PC-3 (cell line): ENCODE measurements around the gene LRRC70. TPM values are rescaled to one million over a fixed set of nuclear protein-coding genes. Genes with fewer than 3 reads are reported as not detected.

Experiments used
- ATAC-seq: fragments of 200-7000 bp; cut with Tn5 transposase; 2 replicates; pipeline ENCODE4 v1.9.1; 2020; ENCODE audit warnings: mild to moderate bottlenecking, moderate library complexity
- BruUV-seq: library from RNA; stranded (reverse); fragments of 400-500 nt; replicated peaks from 2 replicates; lab custom pipeline; 2021; lab: Mats Ljungman, UMichigan
- CTCF ChIA-PET: fragments of 300-600 bp; sonication (Branson Sonifier 250); formaldehyde crosslinking; loops from one replicate; lab custom pipeline; 2022; ENCODE audit warnings: antibody characterized with exemption; lab: Charles Lee
- POLR2A ChIA-PET: fragments of 300-600 bp; sonication (Branson Sonifier 250); formaldehyde crosslinking; loops from one replicate; lab custom pipeline; 2022; ENCODE audit warnings: antibody characterized with exemption; ENCODE audit not compliant: unreplicated experiment; lab: Charles Lee
- DNase-seq: peaks from one replicate; pipeline ENCODE4 v3.0.0-alpha.2; 2015
- H2AFZ ChIP-seq: fragments of 300-600 bp; sonication (generic); 2 replicates; pipeline ENCODE4 v1.6.0; 2016; ENCODE audit warnings: antibody characterized with exemption, low read length
- H3F3A ChIP-seq: fragments of 300-600 bp; sonication (generic); one replicate; pipeline ENCODE4 v1.6.0; 2017; ENCODE audit warnings: antibody characterized with exemption, low read length, control low read depth, mild to moderate bottlenecking; ENCODE audit not compliant: unreplicated experiment
- H3K27ac ChIP-seq: fragments of 300-600 bp; sonication (generic); 2 replicates; pipeline ENCODE4 v1.5.1; 2016; ENCODE audit warnings: mild to moderate bottlenecking, low read length
- H3K27me3 ChIP-seq: fragments of 300-600 bp; sonication (generic); 2 replicates; pipeline ENCODE4 v1.6.1; 2016; ENCODE audit warnings: low read length, mixed read lengths
- H3K36me3 ChIP-seq: fragments of 300-600 bp; sonication (generic); 2 replicates; pipeline ENCODE4 v1.6.1; 2016; ENCODE audit warnings: low read depth, mixed run types, low read length, mixed read lengths
- H3K4me1 ChIP-seq: fragments of 300-600 bp; sonication (generic); 2 replicates; pipeline ENCODE4 v1.5.1; 2016; ENCODE audit warnings: low read length; ENCODE audit not compliant: insufficient read depth
- H3K4me2 ChIP-seq: fragments of 300-600 bp; sonication (generic); 2 replicates; pipeline ENCODE4 v1.6.0; 2016; ENCODE audit warnings: low read length
- H3K4me3 ChIP-seq: fragments of 300-600 bp; sonication (generic); 2 replicates; pipeline ENCODE4 v1.5.1; 2016; ENCODE audit warnings: mild to moderate bottlenecking, low read length, mixed read lengths
- H3K79me2 ChIP-seq: fragments of 300-600 bp; sonication (generic); 2 replicates; pipeline ENCODE4 v1.6.1; 2017; ENCODE audit warnings: low read length, mixed read lengths
- H3K9ac ChIP-seq: fragments of 300-600 bp; sonication (generic); 2 replicates; pipeline ENCODE4 v1.6.0; 2016; ENCODE audit warnings: mild to moderate bottlenecking, low read length
- H3K9me2 ChIP-seq: fragments of 300-600 bp; sonication (generic); replicated peaks from 2 replicates; pipeline ENCODE4 v1.6.1; 2016; ENCODE audit warnings: mixed run types, low read length, mixed read lengths
- H3K9me3 ChIP-seq: fragments of 300-600 bp; sonication (generic); 2 replicates; pipeline ENCODE4 v1.6.1; 2016; ENCODE audit warnings: low read length, mixed read lengths
- H4K20me1 ChIP-seq: fragments of 300-600 bp; sonication (generic); 2 replicates; pipeline ENCODE4 v1.6.1; 2016; ENCODE audit warnings: low read length, mixed read lengths
- EZH2 ChIP-seq: fragments of 300-600 bp; sonication (generic); IDR thresholded peaks from one replicate; pipeline ENCODE4 v1.6.1; 2017; ENCODE audit warnings: antibody characterized with exemption, mild to moderate bottlenecking, low read length; ENCODE audit not compliant: unreplicated experiment
- EZH2phosphoT487 ChIP-seq: fragments of 300-600 bp; sonication (generic); IDR thresholded peaks from 2 replicates; pipeline ENCODE4 v1.6.1; 2018; ENCODE audit warnings: mild to moderate bottlenecking, antibody characterized with exemption, low read length, borderline replicate concordance
- intact Hi-C: fragments of 100-400 bp; cut with micrococcal nuclease; formaldehyde crosslinking; loops from 2 replicates; pipeline ENCODE4 v1.9.0; 2023
- total RNA-seq: library from RNA; depleted of rRNA; stranded (reverse); fragments of >200 nt; gene quantifications from 2 replicates; pipeline ENCODE4 v1.2.3, GENCODE V29; 2014
- TF ChIP-seq, protein P1 (sequence below): fragments of 300-600 bp; sonication (generic); conservative IDR thresholded peaks from 2 replicates; pipeline ENCODE4 v1.5.1; 2017; ENCODE audit warnings: antibody characterized with exemption, low read depth, mild to moderate bottlenecking, low read length

Gene LRRC70
- total RNA-seq, 1 experiment from 2014 or later: 1.5 TPM

DNA sequence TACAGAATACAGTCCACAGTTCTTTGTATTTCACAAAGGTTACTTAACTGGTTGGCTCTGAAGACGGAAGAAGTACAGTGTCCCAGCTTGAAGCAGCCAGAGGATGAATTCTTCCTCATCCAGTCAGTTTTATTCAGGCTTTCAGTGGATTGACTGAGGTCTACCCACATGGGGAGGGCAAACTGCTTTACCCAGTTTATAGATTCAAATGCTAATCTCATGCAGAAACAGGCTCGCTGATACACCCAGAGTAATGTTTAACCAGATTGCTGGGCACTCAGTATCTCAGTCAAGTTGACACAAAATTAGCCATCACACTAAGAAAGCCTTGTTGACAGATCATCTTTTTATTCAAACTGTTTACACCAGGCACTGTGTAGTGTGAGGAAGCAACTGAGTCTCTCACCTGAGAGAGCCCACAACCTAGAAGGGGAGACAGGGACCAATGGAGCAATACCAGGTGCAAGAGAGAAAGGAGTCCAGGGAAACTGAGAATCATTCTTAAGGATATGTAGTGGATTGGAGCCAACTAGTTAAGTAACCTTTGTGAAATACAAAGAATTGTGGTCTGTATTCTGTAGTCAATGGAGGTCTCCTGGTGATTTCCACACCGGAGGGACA, 15.9 kb downstream of the LRRC70 start:
- Histone ChIP-seq H3K36me3 (peaks cover 4% of the 10 kb centered on the region; the same call in 1 of the 2 replicates), H3K4me1 (peaks cover 8% of the 10 kb centered on the region), H3F3A (no peaks in the 10 kb centered on the region), H4K20me1 (no peaks in the 10 kb centered on the region), H3K4me2 (no peak overlapping the region), H3K79me2 (no peaks in the 10 kb centered on the region), H3K4me3 (no peak overlapping the region), H2AFZ (no peak overlapping the region), H3K27ac (no peak overlapping the region), H3K9me3 (no peaks in the 10 kb centered on the region), H3K27me3 (no peaks in the 10 kb centered on the region), H3K9me2 (no peaks in the 10 kb centered on the region), H3K9ac (no peak overlapping the region)
- CTCF ChIA-PET: no interaction called here
- intact Hi-C loops: no loop called here
- no peak for DNase-seq
- POLR2A ChIA-PET: no interaction called here
- ATAC-seq: no peak
- TF ChIP-seq EZH2: no peak
- TF ChIP-seq, protein P1, sequence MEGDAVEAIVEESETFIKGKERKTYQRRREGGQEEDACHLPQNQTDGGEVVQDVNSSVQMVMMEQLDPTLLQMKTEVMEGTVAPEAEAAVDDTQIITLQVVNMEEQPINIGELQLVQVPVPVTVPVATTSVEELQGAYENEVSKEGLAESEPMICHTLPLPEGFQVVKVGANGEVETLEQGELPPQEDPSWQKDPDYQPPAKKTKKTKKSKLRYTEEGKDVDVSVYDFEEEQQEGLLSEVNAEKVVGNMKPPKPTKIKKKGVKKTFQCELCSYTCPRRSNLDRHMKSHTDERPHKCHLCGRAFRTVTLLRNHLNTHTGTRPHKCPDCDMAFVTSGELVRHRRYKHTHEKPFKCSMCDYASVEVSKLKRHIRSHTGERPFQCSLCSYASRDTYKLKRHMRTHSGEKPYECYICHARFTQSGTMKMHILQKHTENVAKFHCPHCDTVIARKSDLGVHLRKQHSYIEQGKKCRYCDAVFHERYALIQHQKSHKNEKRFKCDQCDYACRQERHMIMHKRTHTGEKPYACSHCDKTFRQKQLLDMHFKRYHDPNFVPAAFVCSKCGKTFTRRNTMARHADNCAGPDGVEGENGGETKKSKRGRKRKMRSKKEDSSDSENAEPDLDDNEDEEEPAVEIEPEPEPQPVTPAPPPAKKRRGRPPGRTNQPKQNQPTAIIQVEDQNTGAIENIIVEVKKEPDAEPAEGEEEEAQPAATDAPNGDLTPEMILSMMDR: no peak
- TF ChIP-seq EZH2phosphoT487: no peak
- BruUV-seq: no TSS peak

DNA sequence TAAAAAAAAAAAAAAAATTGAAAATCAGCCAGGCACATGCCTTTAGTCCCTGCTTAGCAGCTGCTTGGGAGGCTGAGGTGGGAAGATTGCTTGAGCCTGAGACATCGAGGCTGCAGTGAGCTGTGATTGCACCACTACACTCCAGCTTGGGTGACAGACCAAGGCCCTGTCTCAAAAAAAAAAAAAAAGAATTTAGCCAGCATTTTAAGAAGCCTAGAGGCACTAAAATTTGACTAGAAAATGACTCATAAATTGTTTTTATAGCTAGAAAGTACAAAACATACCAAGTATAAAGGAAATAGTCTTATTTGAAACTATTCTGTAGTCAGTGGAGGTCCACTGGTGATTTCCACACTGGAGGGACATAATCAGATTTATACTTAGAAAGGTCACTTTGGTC, 17.5 kb downstream of the LRRC70 start:
- H3K4me3 ChIP-seq: no peak overlapping the region
- POLR2A ChIA-PET: interaction anchor here (0.6 kb wide), 1 partner anchor 9 kb away, joined by 7 read pairs; no protein-coding TSS in a partner anchor

More for the DNA sequence above, 17.5 kb downstream of the LRRC70 start:
- Histone ChIP-seq H3K79me2 (no peaks in the 10 kb centered on the region), H3K9me3 (no peaks in the 10 kb centered on the region), H3K27ac (no peak overlapping the region), H3K4me2 (no peak overlapping the region), H4K20me1 (no peaks in the 10 kb centered on the region), H2AFZ (no peak overlapping the region), H3K4me1 (peaks cover 19% of the 10 kb centered on the region), H3K36me3 (peaks cover 4% of the 10 kb centered on the region; the same call in 1 of the 2 replicates), H3K27me3 (no peaks in the 10 kb centered on the region), H3K9me2 (no peaks in the 10 kb centered on the region), H3F3A (no peaks in the 10 kb centered on the region), H3K9ac (no peak overlapping the region)
- CTCF ChIA-PET: no interaction called here
- DNase-seq (no peak), ATAC-seq (peak; percentile 18)
- intact Hi-C loops: loop anchor here (5.0 kb wide), 1 partner anchor 124 kb away; no protein-coding TSS in a partner anchor
- BruUV-seq: no TSS peak
- no peak for TF ChIP-seq EZH2
- no peak for TF ChIP-seq EZH2phosphoT487
- TF ChIP-seq, protein P1: no peak
